Measurements from ENCODE around the gene DTX2. TPM values are rescaled to one million over a fixed set of nuclear protein-coding genes. Genes with fewer than 3 reads are reported as not detected.
A peak's percentile ranks its signal among the peaks of the same experiment; 100 is the strongest.
"Not testable (repeated sequence)": the region's sequence is repeated elsewhere in the genome, so short reads cannot be mapped to it uniquely, and the experiment has no call there.

The DTX2 gene
- 10 to 100 TPM; 18.1 to 35.2 (median 25.3) TPM for total RNA-seq

- WGBS: no CpG with 5 or more reads among the region's 54 CpGs
- intact Hi-C loops (cut with DNase I); H3K9me3 ChIP-seq; H3K27me3 ChIP-seq; H3K36me3 ChIP-seq; DNase-seq (ENCODE audit: extremely low spot score): not testable (repeated sequence)
- peak within 1 kb of the TSS; percentile 80 to 81 (median 80) for H3K27ac ChIP-seq (replicated peaks in 1 of 4)
- peaks cover 2 to 16% (median 7%) of the 10 kb centered on the region in 4 donors for H3K4me1 ChIP-seq
- TF ChIP-seq, protein P1, sequence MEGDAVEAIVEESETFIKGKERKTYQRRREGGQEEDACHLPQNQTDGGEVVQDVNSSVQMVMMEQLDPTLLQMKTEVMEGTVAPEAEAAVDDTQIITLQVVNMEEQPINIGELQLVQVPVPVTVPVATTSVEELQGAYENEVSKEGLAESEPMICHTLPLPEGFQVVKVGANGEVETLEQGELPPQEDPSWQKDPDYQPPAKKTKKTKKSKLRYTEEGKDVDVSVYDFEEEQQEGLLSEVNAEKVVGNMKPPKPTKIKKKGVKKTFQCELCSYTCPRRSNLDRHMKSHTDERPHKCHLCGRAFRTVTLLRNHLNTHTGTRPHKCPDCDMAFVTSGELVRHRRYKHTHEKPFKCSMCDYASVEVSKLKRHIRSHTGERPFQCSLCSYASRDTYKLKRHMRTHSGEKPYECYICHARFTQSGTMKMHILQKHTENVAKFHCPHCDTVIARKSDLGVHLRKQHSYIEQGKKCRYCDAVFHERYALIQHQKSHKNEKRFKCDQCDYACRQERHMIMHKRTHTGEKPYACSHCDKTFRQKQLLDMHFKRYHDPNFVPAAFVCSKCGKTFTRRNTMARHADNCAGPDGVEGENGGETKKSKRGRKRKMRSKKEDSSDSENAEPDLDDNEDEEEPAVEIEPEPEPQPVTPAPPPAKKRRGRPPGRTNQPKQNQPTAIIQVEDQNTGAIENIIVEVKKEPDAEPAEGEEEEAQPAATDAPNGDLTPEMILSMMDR (IDR thresholded peaks at IDR 0.05): peak in 1 of 3 experiments; percentile 14
- peak within 1 kb of the TSS; percentile 56 to 70 (median 60) for H3K4me3 ChIP-seq
Observed at GRCh38 chr7:76461464-76462101, at the start of gene DTX2. TSS of gene DTX2 (plus strand) at chr7:76461709. CDS start at chr7:76480510, 18,801 bp downstream.

DNA sequence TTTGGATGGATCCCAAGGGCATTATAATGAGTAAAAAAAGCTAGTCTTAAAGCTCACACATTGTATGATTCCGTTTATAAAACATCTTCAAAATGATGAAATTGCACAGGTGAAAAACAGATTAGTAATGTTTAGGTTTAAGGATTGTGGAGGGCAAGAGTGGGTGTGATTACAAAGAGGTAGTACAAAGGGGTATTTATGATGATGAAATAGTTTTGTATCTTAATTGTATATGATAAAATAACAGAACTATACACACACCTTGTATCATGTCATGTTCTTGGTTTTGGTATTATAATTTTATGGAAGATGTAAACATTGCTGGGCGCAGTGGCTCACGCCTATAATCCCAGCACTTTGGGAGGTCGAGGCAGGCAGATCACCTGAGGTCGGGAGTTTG is 49.3 kb upstream of the DTX2 start:
- Histone ChIP-seq H3K9me3 (no peaks in the 10 kb centered on the region), H3K4me1 (no peaks in the 10 kb centered on the region), H3K4me3 (no peak overlapping the region), H3K27ac (replicated peaks in 1 of 4) (no peak overlapping the region), H3K36me3 (no peaks in the 10 kb centered on the region), H3K27me3 (no peaks in the 10 kb centered on the region)
- TF ChIP-seq, protein P1 (IDR thresholded peaks at IDR 0.05): no peak
- no peak for DNase-seq (ENCODE audit: extremely low spot score)
- intact Hi-C loops (cut with DNase I): no loop called here
- WGBS: 73% methylated on average over 5 of the region's 5 CpGs

- 93% methylated on average over 9 of the region's 10 CpGs for WGBS
- H3K4me1 ChIP-seq; H3K4me3 ChIP-seq; H3K27ac ChIP-seq (replicated peaks in 1 of 4); DNase-seq (ENCODE audit: extremely low spot score); intact Hi-C loops (cut with DNase I); H3K36me3 ChIP-seq; H3K27me3 ChIP-seq; H3K9me3 ChIP-seq: not testable (repeated sequence)
Observed at GRCh38 chr7:76417654-76418310, 43.7 kb upstream of the DTX2 start.

- H3K27ac ChIP-seq (replicated peaks in 1 of 4); H3K36me3 ChIP-seq; H3K4me3 ChIP-seq; DNase-seq (ENCODE audit: extremely low spot score); H3K9me3 ChIP-seq; intact Hi-C loops (cut with DNase I); H3K4me1 ChIP-seq: not testable (repeated sequence)
- peaks cover 0 to 31% (median 0%) of the 10 kb centered on the region in 4 donors for H3K27me3 ChIP-seq
- WGBS: 82% methylated on average over 6 of the region's 6 CpGs
Observed at GRCh38 chr7:76421097-76421496, 40.4 kb upstream of the DTX2 start.

DNA sequence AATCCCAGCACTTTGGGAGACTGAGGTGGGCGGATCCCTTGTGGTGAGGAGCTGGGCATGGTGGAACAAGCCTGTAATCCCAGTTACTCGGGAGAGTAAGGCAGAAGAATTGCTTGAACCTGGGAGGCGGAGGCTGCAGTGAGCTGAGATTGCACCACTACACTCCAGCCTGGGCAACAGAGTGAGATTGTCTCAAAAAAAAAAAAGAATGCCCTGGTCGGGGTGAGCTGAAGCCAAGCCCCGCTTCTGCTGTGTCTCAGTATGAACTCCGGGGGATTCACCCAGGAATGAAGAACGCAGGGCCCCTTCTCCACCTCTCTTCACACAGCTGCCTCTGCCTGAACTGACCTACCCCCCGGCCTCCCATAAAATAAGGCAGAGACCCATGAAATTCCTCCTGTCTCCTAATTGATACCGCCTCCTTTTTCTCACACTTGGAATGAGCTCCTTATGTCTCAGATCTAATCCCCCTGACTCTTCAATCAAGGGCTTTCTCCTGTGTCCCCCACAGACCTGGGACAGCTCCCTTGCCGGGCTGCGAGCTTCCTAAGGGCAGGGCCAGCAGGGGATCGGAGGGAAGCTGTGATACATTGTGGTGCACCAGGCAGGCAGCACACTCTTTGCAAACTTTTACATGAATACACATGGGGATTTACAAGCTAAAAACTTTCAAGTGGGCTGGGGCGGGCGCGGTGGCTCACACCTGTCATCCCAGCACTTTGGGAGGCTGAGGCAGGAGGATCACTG is 37.7 kb upstream of the DTX2 start:
- 65% methylated on average over 15 of the region's 15 CpGs for WGBS
- peak; percentile 86 for DNase-seq (ENCODE audit: extremely low spot score)

GRCh38 chr7:76424413-76425111 is 36.9 kb upstream of the DTX2 start, which contains the start of gene ZP3:
TSS of gene ZP3 (plus strand) at chr7:76424950. CDS start at chr7:76424965, 15 bp downstream.
- H3K4me3 ChIP-seq: no peak within 1 kb of the TSS
- intact Hi-C loops (cut with DNase I): no loop called here
- no peak within 1 kb of the TSS for H3K27ac ChIP-seq (replicated peaks in 1 of 4)
- DNase-seq (ENCODE audit: extremely low spot score): peak; percentile 74
- no peaks in the 10 kb centered on the region for H3K36me3 ChIP-seq
- H3K27me3 ChIP-seq: peaks cover 0 to 31% (median 0%) of the 10 kb centered on the region in 4 donors
- no peak for TF ChIP-seq POLR2AphosphoS5 (IDR thresholded peaks at IDR 0.05)
- no peak for TF ChIP-seq EP300 (IDR thresholded peaks at IDR 0.05)
- TF ChIP-seq, protein P1 (IDR thresholded peaks at IDR 0.05): no peak
- TF ChIP-seq POLR2A (IDR thresholded peaks at IDR 0.05; ENCODE audit: low read depth): no peak
- no peaks in the 10 kb centered on the region for H3K4me1 ChIP-seq
- 84% methylated on average over 8 of the region's 10 CpGs for WGBS
- peaks cover 0 to 4% (median 0%) of the 10 kb centered on the region in 4 donors for H3K9me3 ChIP-seq

More for the DNA sequence above, 37.7 kb upstream of the DTX2 start:
- Histone ChIP-seq H3K9me3 (peaks cover 0 to 4% (median 0%) of the 10 kb centered on the region in 4 donors), H3K4me3 (no peak overlapping the region), H3K4me1 (no peaks in the 10 kb centered on the region), H3K27ac (replicated peaks in 1 of 4) (no peak overlapping the region), H3K36me3 (no peaks in the 10 kb centered on the region), H3K27me3 (peaks cover 0 to 31% (median 0%) of the 10 kb centered on the region in 4 donors)
- TF ChIP-seq POLR2AphosphoS5 (IDR thresholded peaks at IDR 0.05): no peak
- intact Hi-C loops (cut with DNase I): no loop called here

All from esophagus muscularis mucosa (tissue), 4 donors.